ENCODE data around the gene PPFIA3. TPM values are rescaled to one million over a fixed set of nuclear protein-coding genes. Genes with fewer than 3 reads are reported as not detected.

PPFIA3 gene
- polyA plus RNA-seq, 1 experiment, result 0.63 TPM

DNA sequence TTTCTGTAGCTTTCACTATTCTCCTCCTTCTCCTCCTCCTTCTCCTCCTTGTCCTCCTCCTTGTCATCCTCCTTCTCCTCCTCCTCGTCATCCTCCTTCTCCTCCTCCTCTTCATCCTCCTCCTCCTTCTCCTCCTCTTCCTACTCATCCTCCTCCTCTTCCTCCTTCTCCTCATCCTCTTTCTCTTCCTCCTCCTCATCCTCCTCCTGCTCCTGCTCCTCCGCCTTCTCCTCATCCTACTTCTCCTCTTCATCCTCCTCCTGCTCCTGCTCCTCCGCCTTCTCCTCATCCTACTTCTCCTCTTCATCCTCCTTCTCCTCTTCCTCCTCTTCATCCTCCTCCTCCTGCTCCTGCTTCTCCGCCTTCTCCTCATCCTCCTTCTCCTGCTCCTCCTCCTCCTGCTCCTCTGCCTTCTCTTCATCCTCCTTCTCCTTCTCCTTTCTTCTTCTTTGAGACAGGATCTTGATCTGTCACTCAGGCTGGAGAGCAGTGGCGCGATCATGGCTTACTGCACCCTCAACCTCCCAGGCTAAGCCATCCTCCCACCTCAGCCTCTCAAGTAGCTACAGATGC is 74.6 kb downstream of the PPFIA3 start:
- TF ChIP-seq, protein P1, sequence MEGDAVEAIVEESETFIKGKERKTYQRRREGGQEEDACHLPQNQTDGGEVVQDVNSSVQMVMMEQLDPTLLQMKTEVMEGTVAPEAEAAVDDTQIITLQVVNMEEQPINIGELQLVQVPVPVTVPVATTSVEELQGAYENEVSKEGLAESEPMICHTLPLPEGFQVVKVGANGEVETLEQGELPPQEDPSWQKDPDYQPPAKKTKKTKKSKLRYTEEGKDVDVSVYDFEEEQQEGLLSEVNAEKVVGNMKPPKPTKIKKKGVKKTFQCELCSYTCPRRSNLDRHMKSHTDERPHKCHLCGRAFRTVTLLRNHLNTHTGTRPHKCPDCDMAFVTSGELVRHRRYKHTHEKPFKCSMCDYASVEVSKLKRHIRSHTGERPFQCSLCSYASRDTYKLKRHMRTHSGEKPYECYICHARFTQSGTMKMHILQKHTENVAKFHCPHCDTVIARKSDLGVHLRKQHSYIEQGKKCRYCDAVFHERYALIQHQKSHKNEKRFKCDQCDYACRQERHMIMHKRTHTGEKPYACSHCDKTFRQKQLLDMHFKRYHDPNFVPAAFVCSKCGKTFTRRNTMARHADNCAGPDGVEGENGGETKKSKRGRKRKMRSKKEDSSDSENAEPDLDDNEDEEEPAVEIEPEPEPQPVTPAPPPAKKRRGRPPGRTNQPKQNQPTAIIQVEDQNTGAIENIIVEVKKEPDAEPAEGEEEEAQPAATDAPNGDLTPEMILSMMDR (IDR thresholded peaks at IDR 0.05; ENCODE audit: low read depth, low read length), result no peak
- Histone ChIP-seq H3K9me3 (ENCODE audit: control insufficient read depth, insufficient read depth, low read length) (peaks cover 6% of the 10 kb centered on the region), H3K27me3 (ENCODE audit: control insufficient read depth, insufficient read depth, low read length) (no peaks in the 10 kb centered on the region), H3K27ac (ENCODE audit: low read depth, low read length) (no peak overlapping the region), H3K4me3 (ENCODE audit: low read depth, low read length) (no peak overlapping the region)
- ChIA-PET CTCF (no interaction called here), POLR2A (no interaction called here)
- DNase-seq (ENCODE audit: low read depth, low spot score), result no peak

DNA sequence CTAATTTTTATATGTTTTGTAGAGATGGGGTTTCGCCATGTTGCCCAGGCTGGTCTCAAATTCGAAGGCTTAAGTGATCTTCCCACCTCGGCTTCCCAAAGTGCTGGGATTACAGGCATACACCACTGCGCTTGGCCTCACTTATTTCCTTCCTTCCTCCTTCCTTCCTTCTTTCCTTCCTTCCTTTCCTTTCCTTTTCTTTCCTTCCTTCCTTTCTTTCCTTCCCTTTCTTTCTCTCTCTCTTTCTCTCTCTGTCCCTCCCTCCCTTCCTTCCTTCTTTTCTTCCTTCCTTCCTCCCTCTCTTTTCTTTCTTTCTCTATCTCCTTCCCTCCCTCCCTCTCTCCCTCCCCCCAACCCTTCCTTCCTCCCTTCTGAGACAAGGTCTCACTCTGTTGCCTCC is 75.1 kb downstream of the PPFIA3 start:
- no peaks in the 10 kb centered on the region for H3K27me3 ChIP-seq (ENCODE audit: control insufficient read depth, insufficient read depth, low read length)
- DNase-seq (ENCODE audit: low read depth, low spot score), result no peak
- no peak overlapping the region for H3K27ac ChIP-seq (ENCODE audit: low read depth, low read length)
- CTCF ChIA-PET, result no interaction called here
- POLR2A ChIA-PET, result no interaction called here
- H3K4me3 ChIP-seq (ENCODE audit: low read depth, low read length), result no peak overlapping the region
- peaks cover 6% of the 10 kb centered on the region for H3K9me3 ChIP-seq (ENCODE audit: control insufficient read depth, insufficient read depth, low read length)
- TF ChIP-seq, protein P1 (IDR thresholded peaks at IDR 0.05; ENCODE audit: low read depth, low read length), result no peak

DNA sequence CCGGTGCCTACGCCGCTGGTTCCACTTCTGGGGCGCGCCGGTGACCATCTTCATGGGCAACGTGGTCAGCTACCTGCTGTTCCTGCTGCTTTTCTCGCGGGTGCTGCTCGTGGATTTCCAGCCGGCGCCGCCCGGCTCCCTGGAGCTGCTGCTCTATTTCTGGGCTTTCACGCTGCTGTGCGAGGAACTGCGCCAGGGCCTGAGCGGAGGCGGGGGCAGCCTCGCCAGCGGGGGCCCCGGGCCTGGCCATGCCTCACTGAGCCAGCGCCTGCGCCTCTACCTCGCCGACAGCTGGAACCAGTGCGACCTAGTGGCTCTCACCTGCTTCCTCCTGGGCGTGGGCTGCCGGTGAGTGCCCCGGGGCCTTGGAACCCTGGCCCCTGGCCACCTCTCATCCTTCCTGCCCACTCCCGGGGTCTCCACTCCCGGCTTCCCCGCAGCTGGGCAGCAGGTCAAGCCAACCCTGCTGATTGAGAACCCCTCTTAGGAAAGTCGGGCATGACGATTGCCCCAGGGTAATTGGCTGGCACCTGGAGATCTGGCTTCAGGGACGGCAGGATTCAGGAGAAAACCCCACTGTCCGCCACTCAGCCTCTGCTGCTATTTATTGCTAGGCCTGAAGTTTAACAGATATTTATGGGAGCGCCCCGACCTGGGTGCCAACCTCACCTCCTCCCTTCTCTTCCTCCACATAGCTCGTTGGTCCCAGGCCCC is 77.3 kb downstream of the PPFIA3 start:
- CTCF ChIA-PET, result interaction anchor here (1.7 to 5.5 kb wide), 4 partner anchors 11 to 99 kb away, joined by 3 to 55 read pairs (median 44); no protein-coding TSS in a partner anchor
- POLR2A ChIA-PET, result no interaction called here
- TF ChIP-seq, protein P1 (IDR thresholded peaks at IDR 0.05; ENCODE audit: low read depth, low read length), result no peak
- Histone ChIP-seq H3K27me3 (ENCODE audit: control insufficient read depth, insufficient read depth, low read length) (no peaks in the 10 kb centered on the region), H3K4me3 (ENCODE audit: low read depth, low read length) (no peak overlapping the region), H3K27ac (ENCODE audit: low read depth, low read length) (no peak overlapping the region), H3K9me3 (ENCODE audit: control insufficient read depth, insufficient read depth, low read length) (no peaks in the 10 kb centered on the region; the same call in 1 of the 2 replicates)
- no peak for DNase-seq (ENCODE audit: low read depth, low spot score)

DNA sequence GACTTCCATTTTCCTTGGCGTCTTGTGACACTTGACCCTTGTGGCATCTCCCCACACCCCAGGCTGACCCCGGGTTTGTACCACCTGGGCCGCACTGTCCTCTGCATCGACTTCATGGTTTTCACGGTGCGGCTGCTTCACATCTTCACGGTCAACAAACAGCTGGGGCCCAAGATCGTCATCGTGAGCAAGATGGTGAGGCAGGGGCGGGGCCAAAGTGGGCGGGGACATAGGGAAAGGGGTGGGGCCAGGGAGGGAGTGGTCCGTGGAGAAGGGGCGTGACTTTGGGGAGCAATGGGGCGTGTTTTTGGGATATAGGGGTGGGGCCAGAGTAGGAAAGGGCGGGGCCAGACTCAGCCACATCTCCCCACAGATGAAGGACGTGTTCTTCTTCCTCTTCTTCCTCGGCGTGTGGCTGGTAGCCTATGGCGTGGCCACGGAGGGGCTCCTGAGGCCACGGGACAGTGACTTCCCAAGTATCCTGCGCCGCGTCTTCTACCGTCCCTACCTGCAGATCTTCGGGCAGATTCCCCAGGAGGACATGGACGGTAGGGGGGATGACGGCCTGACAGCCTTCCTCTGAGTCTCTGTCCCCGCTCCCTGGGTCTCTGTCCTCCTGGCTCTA is 81.0 kb downstream of the PPFIA3 start:
- no peaks in the 10 kb centered on the region; the same call in 1 of the 2 replicates for H3K9me3 ChIP-seq (ENCODE audit: control insufficient read depth, insufficient read depth, low read length)
- H3K27me3 ChIP-seq (ENCODE audit: control insufficient read depth, insufficient read depth, low read length), result no peaks in the 10 kb centered on the region
- H3K27ac ChIP-seq (ENCODE audit: low read depth, low read length), result no peak overlapping the region
- DNase-seq (ENCODE audit: low read depth, low spot score), result no peak
- TF ChIP-seq, protein P1 (IDR thresholded peaks at IDR 0.05; ENCODE audit: low read depth, low read length), result no peak
- ChIA-PET POLR2A (no interaction called here), CTCF (interaction anchor here (1.2 to 5.5 kb wide), 4 partner anchors 39 to 105 kb away, joined by 6 to 55 read pairs (median 18); no protein-coding TSS in a partner anchor)
- no peak overlapping the region for H3K4me3 ChIP-seq (ENCODE audit: low read depth, low read length)

Small RNA genes within 50 kb of the gene (small RNA-seq; reads per million reads assigned to genes)
- gene RN7SL708P (ENCODE audit: insufficient read length, low read depth), result not detected

Other genes with a start within 250 kb of the PPFIA3 start
- gene PPP1R15A, start 247.1 kb upstream of the PPFIA3 start, polyA plus RNA-seq (2011; rRNA removed), result 36.5 and 37.2 TPM in 2 replicates
- gene TULP2, start 220.8 kb upstream of the PPFIA3 start, polyA plus RNA-seq (2011; rRNA removed), result 0.20 and 0.25 TPM in 2 replicates
- 123 and 130 TPM in 2 replicates for gene NUCB1, start 219.2 kb upstream of the PPFIA3 start, polyA plus RNA-seq (2011; rRNA removed)
- gene DHDH, start 185.8 kb upstream of the PPFIA3 start, polyA plus RNA-seq (2011; rRNA removed), result 0.48 and 0.61 TPM in 2 replicates
- 110 and 147 TPM in 2 replicates for gene BAX, start 164.7 kb upstream of the PPFIA3 start, polyA plus RNA-seq (2011; rRNA removed)
- 3,644 and 5,326 TPM in 2 replicates for gene FTL, start 154.2 kb upstream of the PPFIA3 start, polyA plus RNA-seq (2011; rRNA removed)
- 19.5 and 24.1 TPM in 2 replicates for gene GYS1, start 126.2 kb upstream of the PPFIA3 start, polyA plus RNA-seq (2011; rRNA removed)
- gene RUVBL2, start 125.7 kb upstream of the PPFIA3 start, polyA plus RNA-seq (2011; rRNA removed), result 107 and 131 TPM in 2 replicates
- gene LHB, start 102.5 kb upstream of the PPFIA3 start, polyA plus RNA-seq (2011; rRNA removed), result 0.31 TPM in 1 of 2 replicates, not detected in the other
- gene CGB3, start 95.2 kb upstream of the PPFIA3 start, polyA plus RNA-seq (2011; rRNA removed), result not detected in 2 replicates
- gene CGB2, start 87.7 kb upstream of the PPFIA3 start, polyA plus RNA-seq (2011; rRNA removed), result not detected in 2 replicates
- not detected in 2 replicates for gene CGB1, start 82.6 kb upstream of the PPFIA3 start, polyA plus RNA-seq (2011; rRNA removed)
- not detected in 2 replicates for gene CGB5, start 75.7 kb upstream of the PPFIA3 start, polyA plus RNA-seq (2011; rRNA removed)
- not detected in 2 replicates for gene CGB8, start 70.4 kb upstream of the PPFIA3 start, polyA plus RNA-seq (2011; rRNA removed)
- gene CGB7, start 61.8 kb upstream of the PPFIA3 start, polyA plus RNA-seq (2011; rRNA removed), result 0.42 and 0.87 TPM in 2 replicates
- 0.09 and 0.30 TPM in 2 replicates for gene NTF4, start 54.7 kb upstream of the PPFIA3 start, polyA plus RNA-seq (2011; rRNA removed)
- not detected in 2 replicates for gene KCNA7, start 46.8 kb upstream of the PPFIA3 start, polyA plus RNA-seq (2011; rRNA removed)
- 117 and 149 TPM in 2 replicates for gene SNRNP70, start 34.1 kb upstream of the PPFIA3 start, polyA plus RNA-seq (2011; rRNA removed)
- 4.2 and 4.9 TPM in 2 replicates for gene LIN7B, start 5.2 kb upstream of the PPFIA3 start, polyA plus RNA-seq (2011; rRNA removed)
- 0.36 and 0.50 TPM in 2 replicates for gene C19orf73, start 401 bp upstream of the PPFIA3 start, polyA plus RNA-seq (2011; rRNA removed)
- 0.06 TPM in 1 of 2 replicates, not detected in the other for gene HRC, start 35.9 kb downstream of the PPFIA3 start, polyA plus RNA-seq (2011; rRNA removed)
- gene TRPM4, start 38.2 kb downstream of the PPFIA3 start, polyA plus RNA-seq (2011; rRNA removed), result 4.3 and 6.3 TPM in 2 replicates
- gene SLC6A16, start 205.6 kb downstream of the PPFIA3 start, polyA plus RNA-seq (2011; rRNA removed), result 1.5 and 1.6 TPM in 2 replicates
- gene CD37, start 215.9 kb downstream of the PPFIA3 start, polyA plus RNA-seq (2011; rRNA removed), result not detected in 2 replicates
- gene TEAD2, start 242.9 kb downstream of the PPFIA3 start, polyA plus RNA-seq (2011; rRNA removed), result 32.8 and 41.7 TPM in 2 replicates
- gene DKKL1, start 244.3 kb downstream of the PPFIA3 start, polyA plus RNA-seq (2011; rRNA removed), result 0.14 TPM in 1 of 2 replicates, not detected in the other